GM10248 (cell line): ENCODE results near the gene SMOC2.

Experiments used
- CTCF ChIA-PET: fragments of 300-600 bp; sonication (Branson Sonifier 250); formaldehyde crosslinking; extraction: SDS; loops from one replicate; lab custom pipeline; 2021; ENCODE audit warnings: antibody characterized with exemption; lab: Yijun Ruan, JAX
- POLR2A ChIA-PET: fragments of 350-650 bp; sonication (Branson Sonifier 250); formaldehyde crosslinking; extraction: SDS; loops from one replicate; lab custom pipeline; 2020; ENCODE audit warnings: antibody characterized with exemption; lab: Yijun Ruan, JAX
- DNase-seq: peaks from one replicate; pipeline ENCODE4 v3.0.0; 2012; ENCODE audit errors: extremely low spot score
- CTCF ChIP-seq: IDR thresholded peaks from 2 replicates; pipeline ENCODE4 v1.5.1; 2012; ENCODE audit warnings: mild to moderate bottlenecking, low read depth; ENCODE audit errors: extremely low read depth, missing control alignments, control extremely low read depth

Gene SMOC2

GRCh38 chr6:168655462-168656152 lies 214.6 kb downstream of the SMOC2 start:
- CTCF ChIA-PET = no interaction called here
- no peak for TF ChIP-seq CTCF
- DNase-seq = no peak
- POLR2A ChIA-PET = no interaction called here

- POLR2A ChIA-PET = no interaction called here
- CTCF ChIA-PET = no interaction called here
- no peak for TF ChIP-seq CTCF
- DNase-seq = no peak
Measured at GRCh38 chr6:168658059-168658458, 217.1 kb downstream of the SMOC2 start.

- no peak for TF ChIP-seq CTCF
- ChIA-PET CTCF (no interaction called here), POLR2A (no interaction called here)
- no peak for DNase-seq
Measured at GRCh38 chr6:168660400-168660945, 219.5 kb downstream of the SMOC2 start.

GRCh38 chr6:168662301-168662936 lies 221.4 kb downstream of the SMOC2 start:
- TF ChIP-seq CTCF = no peak
- no peak for DNase-seq
- ChIA-PET POLR2A (no interaction called here), CTCF (interaction anchor here (1.2 kb wide), 1 partner anchor 11 kb away, joined by 4 read pairs; no protein-coding TSS in a partner anchor)

GRCh38 chr6:168663041-168663440 lies 222.1 kb downstream of the SMOC2 start:
- no peak for TF ChIP-seq CTCF
- ChIA-PET CTCF (interaction anchor here (1.2 kb wide), 1 partner anchor 11 kb away, joined by 4 read pairs; no protein-coding TSS in a partner anchor), POLR2A (no interaction called here)

GRCh38 chr6:168664956-168665355 lies 224.0 kb downstream of the SMOC2 start:
- ChIA-PET POLR2A (no interaction called here), CTCF (no interaction called here)
- DNase-seq = no peak
- no peak for TF ChIP-seq CTCF

More at GRCh38 chr6:168663041-168663440, 222.1 kb downstream of the SMOC2 start:
- no peak for DNase-seq
